ENCODE results near the gene EGR4.
A peak's percentile ranks its signal among the peaks of the same experiment; 100 is the strongest.

Gene EGR4

DNA sequence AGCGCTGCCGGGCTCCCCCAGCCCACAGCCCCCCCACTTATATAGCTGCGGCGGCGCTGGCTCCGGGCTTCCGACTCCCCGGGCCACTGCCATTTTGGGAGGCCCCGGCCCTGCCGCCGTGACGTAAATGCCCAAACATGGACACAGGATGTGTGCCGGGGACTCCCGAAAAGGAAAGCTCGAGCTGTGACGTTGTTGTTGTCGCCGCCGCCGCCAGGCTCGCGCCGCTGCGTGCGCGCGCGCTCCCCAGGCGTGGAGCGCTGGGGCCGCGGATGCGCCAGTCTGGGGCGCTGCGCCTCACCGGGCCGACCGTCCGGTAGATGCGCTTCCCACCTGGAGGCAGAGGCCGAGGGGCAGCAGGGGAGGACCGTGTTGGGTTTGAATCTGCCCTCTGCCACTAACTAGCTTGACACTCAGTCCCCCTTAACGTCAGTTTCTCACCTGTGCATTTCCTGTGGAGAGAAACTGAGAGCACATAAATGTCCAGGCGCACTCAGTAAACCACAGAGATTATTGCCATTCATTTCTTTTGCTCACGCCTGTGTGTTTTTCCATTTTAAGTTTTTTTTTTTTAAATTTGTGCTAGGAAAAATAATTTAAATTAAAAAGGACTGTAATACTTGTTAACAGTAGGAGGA is at the start of gene EGR4:
Gene EGR4 (minus strand): TSS at position 15 of the 638 bp plus-strand sequence. CDS start 231 bp downstream, outside the sequence.
- DNase-seq = peak; percentile 23

- no peak for DNase-seq
Measured at GRCh38 chr2:73341039-73341438, 47.7 kb upstream of the EGR4 start.

DNA sequence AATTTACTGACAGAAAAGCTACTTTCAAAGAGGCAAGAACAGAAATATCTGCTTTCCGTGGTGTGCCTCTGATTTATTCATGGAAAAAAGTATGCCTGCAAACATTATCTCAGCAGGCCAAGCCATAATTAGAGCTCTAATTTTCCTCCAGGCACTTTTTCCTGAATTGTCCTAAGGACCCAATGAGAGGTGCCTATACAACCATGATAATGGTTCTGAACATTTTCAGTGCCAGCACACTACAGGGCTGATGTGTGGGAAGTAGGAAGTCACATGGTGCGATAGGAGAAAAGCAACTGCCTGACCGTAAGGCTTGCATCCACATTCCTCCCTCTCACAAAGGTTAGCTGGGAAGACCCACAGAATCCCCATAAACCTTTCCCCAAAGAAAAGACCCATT is 45.9 kb upstream of the EGR4 start:
- no peak for DNase-seq

- DNase-seq = no peak
Measured at GRCh38 chr2:73337828-73338227, 44.5 kb upstream of the EGR4 start.

DNA sequence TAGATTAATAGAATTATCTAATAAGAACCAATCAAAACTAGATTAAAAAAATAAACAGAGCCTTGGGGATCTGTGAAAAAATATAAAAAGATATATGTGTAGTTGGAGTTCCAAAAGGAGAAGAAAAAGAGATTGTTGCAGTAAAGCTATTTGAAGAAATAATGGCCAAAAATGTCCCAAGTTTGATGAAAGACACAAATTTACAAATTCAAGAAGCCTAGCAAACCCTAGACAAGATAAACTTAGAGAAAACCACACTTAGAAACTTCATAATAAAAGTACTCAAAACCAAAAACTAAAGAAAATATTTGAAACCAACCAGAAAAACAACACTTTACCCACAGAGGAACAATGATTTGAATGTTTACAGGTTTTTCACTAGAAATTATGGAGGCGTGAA is 41.3 kb upstream of the EGR4 start:
- DNase-seq = no peak

DNA sequence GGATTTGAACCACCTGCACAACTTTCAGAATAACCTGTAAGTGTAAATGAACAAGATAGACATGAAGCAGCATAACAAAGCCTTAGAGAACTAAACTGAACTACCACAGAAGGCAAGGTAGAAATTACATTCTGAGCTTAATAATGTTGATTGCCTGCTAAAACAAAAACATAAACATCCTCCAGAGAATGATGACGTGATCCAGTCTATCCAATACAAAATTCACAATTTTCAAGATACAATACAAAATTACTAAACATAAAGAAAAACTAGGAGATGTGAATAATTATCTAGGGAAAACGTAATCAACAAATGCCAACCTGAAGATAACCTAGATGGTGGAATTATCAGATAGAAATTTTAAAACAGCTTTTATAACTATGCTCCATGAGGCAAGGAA is 40.7 kb upstream of the EGR4 start:
- no peak for DNase-seq

GRCh38 chr2:73333564-73333963 is 40.2 kb upstream of the EGR4 start:
- no peak for DNase-seq

DNA sequence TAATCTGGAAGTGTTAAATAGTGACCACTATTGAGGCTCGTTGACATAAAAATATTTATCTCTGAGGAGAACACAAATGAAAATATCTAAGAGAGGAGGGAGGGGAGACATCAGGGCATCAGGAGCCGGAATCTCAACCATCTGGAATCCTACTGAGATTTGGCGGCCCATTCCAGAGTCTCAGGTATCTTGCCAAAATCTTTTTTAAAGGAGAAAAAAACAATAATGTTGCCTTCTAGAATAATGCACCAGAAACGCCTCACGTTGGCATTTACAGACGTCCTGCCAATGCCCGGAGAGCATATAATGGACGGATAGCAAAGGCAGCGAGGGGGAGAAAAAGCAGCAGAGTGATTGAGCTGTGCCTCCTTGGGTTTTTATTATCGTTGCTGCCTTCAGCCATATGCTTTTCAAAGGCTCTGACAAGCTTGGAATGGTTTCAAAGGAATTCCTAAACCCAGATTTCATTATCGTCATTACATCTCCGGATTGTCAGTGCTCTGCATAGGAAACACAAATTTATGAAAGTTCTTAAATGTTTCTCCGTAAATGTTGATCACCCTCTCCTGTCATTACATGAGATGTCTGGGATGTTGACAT is 30.9 kb upstream of the EGR4 start:
- peak; percentile 19 for DNase-seq

GRCh38 chr2:73323551-73323950 is 30.2 kb upstream of the EGR4 start:
- no peak for DNase-seq

DNA sequence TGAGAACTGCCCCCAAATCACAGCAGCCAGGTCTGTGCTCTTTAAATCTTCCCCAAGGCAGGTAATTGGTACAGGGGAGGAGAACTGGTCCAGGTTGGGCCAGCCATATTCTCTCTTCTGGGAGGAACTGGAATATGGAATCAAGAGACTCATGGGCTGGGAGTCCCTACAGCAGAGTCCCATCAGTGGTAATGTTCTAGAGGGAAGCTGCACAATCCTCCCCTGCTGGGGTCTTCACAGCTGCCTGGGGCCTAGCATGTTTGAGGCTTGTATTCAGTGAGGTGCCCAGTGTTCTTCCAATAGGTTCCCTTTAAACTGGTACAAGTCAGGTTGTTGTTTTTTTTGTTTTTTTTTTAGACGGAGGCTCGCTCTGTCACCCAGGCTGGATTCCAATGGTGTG is 21.1 kb upstream of the EGR4 start:
- DNase-seq = no peak

- DNase-seq = no peak
Measured at GRCh38 chr2:73307720-73308119, 14.4 kb upstream of the EGR4 start.

DNA sequence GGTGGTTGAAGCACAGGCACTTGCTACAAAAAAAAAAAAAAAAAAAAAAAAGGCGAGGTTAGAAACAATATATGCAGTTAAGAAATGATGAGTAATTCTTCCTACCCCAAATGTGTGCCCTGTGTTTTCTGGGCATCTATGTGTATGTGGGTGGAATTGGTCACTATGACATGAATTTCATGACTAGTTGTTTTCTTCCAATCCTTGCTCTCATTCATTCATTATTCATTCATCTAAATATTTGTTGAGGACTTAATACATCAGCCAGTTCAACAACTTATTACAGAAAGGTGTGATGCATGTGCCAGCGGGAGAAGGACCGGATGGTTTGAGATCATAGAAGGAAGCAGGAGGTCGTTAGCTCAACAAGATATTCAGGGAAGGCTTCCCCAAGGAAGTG is 8.3 kb upstream of the EGR4 start:
- DNase-seq = no peak

- DNase-seq = no peak
Measured at GRCh38 chr2:73300926-73301325, 7.6 kb upstream of the EGR4 start.

DNA sequence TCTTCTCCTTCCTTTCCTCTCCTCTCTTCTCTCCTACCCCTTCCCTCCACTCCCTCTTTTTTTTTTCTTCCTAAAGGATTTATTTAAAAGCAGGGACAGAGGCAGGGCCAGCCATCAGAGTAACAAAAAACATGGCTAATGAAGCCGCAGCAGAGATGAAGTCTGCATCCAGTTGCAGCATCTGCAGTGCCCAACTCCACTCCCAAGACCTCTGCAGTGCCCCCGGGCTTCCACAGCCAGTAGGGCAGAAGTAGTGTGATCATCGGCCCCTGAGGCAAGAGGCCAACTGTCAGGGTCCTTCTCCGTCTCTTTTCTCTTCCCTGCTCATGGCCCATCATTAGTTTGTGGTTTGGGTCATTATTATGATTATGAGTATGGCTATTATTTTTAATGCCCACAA is 4.2 kb upstream of the EGR4 start:
- no peak for DNase-seq

DNA sequence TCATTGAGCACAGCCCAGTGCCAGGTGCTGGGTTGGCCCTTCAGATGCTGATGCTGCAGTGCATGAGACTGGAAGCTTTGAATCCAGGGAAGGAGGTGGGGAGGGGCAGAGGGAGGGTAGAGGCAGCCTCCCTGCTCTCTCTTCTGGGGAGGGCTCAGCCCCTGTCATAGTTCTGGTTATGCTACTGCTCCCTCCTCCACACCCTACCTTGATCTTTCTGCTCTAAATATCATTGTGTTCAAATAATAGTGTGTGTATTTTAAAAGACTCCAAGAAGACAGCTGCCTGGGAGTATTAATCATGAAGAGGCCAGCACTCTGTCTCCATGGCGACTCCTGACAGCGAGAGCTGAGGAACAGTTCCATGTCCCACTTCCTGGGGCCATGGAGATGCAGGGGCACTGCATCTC is 3.8 kb upstream of the EGR4 start:
- no peak for DNase-seq

- peak; percentile 72 for DNase-seq
Measured at GRCh38 chr2:73295751-73296400, 2.5 kb upstream of the EGR4 start.

DNA sequence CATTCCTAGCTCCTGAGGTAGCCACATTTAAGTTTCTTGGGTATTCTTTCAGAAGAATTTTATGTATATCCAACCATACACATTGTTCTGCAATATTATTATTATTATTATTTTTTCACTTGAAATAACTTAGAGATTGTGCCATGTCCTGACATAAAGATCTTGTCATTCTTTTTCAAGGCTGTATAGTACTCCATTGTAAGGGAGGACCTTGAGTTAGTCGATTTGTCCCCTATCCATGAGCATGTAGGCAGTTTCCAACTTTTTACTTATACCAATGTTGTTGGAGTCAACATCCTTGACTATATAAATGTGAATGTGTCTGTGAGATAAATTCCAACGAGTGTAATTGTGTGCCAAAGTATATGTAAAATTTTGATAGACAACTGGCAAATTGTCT is 891 bp upstream of the EGR4 start:
- no peak for DNase-seq

DNA sequence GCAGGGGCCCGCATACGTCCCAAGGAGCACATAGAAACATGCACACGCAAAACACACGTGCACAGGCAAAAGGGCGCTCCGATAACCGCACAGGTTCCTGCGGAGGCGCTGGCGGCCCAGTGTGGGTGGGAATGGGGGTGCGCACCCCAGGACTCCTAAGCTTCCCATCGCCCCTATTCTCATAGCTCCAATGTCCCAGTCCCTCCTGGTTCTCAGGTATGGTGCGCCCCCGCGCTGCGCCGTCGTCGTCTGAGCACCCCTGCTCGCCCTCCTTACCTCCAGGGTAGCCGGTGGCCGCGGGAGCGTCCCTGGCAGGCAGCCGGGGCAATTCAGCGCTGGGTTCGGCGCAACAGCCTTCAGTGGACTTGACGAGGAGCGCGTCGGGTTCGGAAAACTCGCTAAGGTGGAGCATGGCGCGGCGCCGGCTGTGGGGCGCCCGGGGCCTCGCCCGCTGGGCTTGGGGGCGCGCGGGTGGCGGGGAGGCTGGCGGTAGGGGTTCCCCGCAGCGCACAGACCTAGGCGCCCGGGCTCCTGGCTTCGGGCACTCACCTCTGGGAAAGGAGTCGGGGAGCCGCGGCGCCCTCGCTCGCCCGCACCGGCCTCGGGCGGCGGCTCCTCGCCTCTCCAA is 328 bp downstream of the EGR4 start:
- no peak for DNase-seq

DNA sequence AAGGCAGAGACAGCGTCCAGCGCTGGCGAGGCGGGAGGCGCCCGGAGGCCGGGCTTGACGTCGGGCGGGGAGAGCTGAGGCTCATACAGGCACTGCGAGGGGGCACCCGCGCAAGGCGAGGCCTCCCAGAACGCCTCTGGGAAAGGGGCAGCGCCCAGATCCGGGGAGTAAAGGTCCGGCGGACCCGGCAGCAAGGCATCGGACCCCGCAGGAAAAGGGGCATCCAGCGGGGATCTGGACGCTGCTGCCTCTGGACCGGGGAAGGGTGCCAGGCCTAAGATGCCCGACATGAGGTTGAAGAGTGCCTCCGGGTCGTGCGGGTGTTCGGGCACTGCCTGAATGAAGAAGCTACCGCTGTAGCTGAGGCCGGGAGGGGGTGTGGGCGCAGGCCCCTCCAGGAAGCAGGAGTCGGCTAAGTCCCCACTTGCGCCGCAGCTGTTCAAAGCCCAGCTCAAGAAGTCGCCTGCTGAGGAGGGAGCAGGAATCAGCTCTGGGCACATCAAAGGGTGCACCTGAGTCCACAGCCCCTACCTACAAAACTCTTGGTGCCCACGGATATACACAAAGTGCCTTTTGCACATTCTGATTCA is 937 bp downstream of the EGR4 start:
- no peak for DNase-seq

DNA sequence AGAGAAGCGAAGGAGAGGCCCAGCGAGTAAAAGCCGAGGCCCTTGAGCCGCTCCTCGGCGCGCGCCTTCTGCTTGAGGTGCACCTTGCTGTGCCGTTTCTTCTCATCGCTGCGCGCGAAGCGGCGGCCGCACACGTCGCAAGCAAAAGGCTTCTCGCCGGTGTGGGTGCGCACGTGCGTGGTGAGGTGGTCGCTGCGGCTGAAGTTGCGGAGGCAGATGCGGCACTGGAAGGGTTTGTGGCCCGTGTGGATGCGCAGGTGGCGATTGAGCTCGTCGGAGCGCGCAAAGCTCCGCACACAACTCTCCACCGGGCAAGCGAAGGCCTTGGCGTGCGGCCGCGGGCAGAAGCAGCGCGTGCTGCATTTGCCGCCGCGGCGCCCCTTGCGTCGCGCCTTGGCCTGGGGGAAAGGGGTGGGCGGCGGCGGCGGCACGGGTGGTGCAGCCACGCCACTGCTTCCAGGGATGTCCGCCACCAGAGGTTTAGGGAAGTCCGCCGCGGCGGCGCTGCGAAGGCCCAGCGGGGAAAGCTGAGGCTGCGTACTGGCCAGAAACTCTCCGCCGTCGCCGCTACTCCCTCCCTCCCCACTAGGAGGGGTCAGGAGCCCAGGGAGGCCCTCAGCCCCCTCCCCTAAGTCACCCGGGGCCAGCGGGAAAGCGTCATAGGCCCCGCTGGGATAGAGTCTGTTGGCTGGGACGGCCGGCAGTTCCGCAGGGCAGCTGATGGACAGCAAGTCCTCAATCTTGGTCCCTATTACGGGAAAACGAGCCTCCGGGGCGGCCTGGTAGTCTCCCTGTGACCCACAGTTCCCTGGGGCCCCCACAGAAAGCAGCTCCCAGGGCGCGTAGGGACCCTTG is 1.7 kb downstream of the EGR4 start:
- DNase-seq = no peak

- no peak for DNase-seq
Measured at GRCh38 chr2:73291093-73291460, 2.3 kb downstream of the EGR4 start.

DNA sequence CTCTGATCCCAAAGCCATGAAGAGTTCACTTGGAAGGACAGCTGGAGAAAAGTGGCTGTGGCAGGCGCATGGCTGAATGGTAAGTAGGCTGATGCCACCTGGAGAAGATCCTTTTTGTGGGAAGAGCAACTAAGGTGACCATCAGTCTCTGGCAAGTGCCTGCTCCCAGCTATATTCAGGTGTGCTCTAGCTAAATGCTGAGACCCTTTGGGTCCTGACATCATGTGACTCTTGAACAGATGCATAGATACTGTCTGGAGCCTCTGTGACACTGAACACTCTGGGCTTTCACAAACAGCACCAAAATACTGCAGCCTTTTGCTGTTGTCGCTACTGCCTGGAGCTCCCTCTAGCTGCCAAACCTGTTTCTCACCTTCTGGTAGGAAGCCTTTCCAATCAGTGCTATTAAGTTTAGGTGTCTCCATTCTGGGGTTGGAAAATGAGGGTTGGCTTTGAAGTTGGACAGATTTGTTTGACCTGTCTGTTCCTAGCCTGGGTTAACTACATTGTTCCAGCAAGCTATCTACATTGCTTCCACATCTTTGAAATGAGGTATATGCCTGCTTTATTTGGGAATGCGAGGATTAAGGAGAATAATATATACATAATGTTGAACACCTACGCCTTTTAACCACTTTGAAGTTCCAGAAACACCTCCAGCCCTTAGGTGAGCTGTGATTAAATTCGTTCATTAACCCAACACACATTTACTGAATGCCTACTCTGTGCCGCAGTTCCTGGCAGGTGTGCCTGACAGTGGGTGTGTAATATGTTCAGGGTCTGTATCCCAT is 3.1 kb downstream of the EGR4 start:
- DNase-seq = peak; percentile 27
